A549 (cell line): ENCODE results near the gene SLC35D1.

Source experiments
- CTCF ChIP-seq: fragments of >200 bp; sonication (Bioruptor Twin); formaldehyde crosslinking; IDR thresholded peaks from 3 replicates; pipeline ENCODE4 v1.5.1; 2016
- EP300 ChIP-seq, 2 experiments: fragments of >200 bp; sonication (Bioruptor Twin); formaldehyde crosslinking; IDR thresholded peaks; 2 replicates in 1 of 2; 3 replicates in 1 of 2; pipeline ENCODE4 v1.6.1; 2016 to 2017
- KDM5A ChIP-seq: fragments of 200-600 bp; sonication (generic); IDR thresholded peaks from 2 replicates; pipeline ENCODE4 v1.6.1; 2016; ENCODE audit warnings: antibody characterized with exemption, mild to moderate bottlenecking
- MAX ChIP-seq: IDR thresholded peaks from 2 replicates; pipeline ENCODE4 v1.6.1; 2012
- MAZ ChIP-seq: fragments of 150-350 bp; IDR thresholded peaks from 2 replicates; pipeline ENCODE4 v1.6.1; 2014; ENCODE audit warnings: antibody characterized with exemption, low read depth, low read length, borderline replicate concordance
- MYC ChIP-seq: IDR thresholded peaks from 2 replicates; pipeline ENCODE4 v1.6.1; 2012; ENCODE audit warnings: mild to moderate bottlenecking, inconsistent platforms, low read length, improper control_type of control experiment, borderline replicate concordance
- RCOR1 ChIP-seq: fragments of 150-350 bp; IDR thresholded peaks from 2 replicates; pipeline ENCODE4 v1.6.1; 2014; ENCODE audit warnings: antibody characterized with exemption, low read length, low read depth
- RNF2 ChIP-seq: fragments of 200-600 bp; sonication (generic); IDR thresholded peaks from 2 replicates; pipeline ENCODE4 v1.6.1; 2016; ENCODE audit warnings: low read depth, mild to moderate bottlenecking, antibody characterized with exemption, moderate library complexity, borderline replicate concordance

GRCh38 chr1:67009792-67010191, 44.2 kb downstream of the SLC35D1 start:
- no peak for TF ChIP-seq MAX
- TF ChIP-seq MYC = no peak
- no peak for TF ChIP-seq RNF2
- no peak for TF ChIP-seq CTCF
- TF ChIP-seq EP300 (IDR thresholded peaks at IDR 0.05) = no peak
- no peak for TF ChIP-seq RCOR1
- TF ChIP-seq KDM5A = no peak
- TF ChIP-seq MAZ = no peak
